GM21423 (cell line): ENCODE measurements around the gene OR2A25.
"Not testable (repeated sequence)": the region's sequence is repeated elsewhere in the genome, so short reads cannot be mapped to it uniquely, and the experiment has no call there.

Experiments used
- ATAC-seq: cut with Tn5 transposase; IDR thresholded peaks from one replicate; pipeline ENCODE4 v1.9.1; 2021; ENCODE audit warnings: mild to moderate bottlenecking, moderate library complexity; ENCODE audit not compliant: unreplicated experiment

The OR2A25 gene

GRCh38 chr7:144069511-144069910 lies at the start of gene OR2A25:
Gene OR2A25, plus strand, starts transcription at chr7:144069811. Its CDS starts 4,409 bp downstream, at chr7:144074220.
- ATAC-seq, result no peak

DNA sequence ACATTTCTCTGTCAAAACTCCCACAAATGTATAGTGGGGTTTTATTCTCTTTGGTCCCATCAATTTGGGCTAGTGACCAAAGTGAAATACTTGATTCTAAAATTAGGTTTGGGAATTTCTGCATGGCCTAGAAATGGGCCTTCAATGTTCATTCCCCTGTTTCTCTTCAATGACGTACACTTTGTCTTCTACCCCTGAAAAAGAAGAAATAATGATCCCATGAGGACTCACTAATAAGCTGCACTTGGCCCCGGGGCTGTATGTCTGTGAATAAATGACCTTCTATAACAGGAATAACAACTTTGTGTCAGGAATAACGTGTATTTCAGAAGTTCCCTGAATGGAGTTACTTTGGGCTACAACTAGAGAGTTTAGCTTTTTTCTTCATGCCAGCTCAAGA lies 49.3 kb upstream of the OR2A25 start:
- ATAC-seq, result no peak

DNA sequence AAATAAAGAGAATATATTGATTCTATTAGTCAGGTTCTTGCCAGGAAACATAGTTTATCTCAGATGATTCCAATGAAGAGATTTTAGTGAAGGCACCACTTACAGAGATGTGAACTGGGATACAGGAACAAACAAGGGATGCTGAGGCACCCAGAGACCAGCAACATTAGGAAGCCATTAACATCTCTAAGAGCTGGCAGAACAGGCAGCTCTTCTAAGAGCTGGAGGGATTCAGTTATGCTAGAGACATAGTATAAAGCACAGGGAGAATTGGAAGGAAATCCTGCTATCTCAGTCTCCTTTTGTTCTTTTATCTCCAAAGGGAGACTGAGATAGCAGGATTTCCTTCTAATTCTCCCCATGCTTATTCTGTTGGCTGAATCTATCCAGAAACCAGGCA lies 47.4 kb upstream of the OR2A25 start:
- ATAC-seq, result no peak

DNA sequence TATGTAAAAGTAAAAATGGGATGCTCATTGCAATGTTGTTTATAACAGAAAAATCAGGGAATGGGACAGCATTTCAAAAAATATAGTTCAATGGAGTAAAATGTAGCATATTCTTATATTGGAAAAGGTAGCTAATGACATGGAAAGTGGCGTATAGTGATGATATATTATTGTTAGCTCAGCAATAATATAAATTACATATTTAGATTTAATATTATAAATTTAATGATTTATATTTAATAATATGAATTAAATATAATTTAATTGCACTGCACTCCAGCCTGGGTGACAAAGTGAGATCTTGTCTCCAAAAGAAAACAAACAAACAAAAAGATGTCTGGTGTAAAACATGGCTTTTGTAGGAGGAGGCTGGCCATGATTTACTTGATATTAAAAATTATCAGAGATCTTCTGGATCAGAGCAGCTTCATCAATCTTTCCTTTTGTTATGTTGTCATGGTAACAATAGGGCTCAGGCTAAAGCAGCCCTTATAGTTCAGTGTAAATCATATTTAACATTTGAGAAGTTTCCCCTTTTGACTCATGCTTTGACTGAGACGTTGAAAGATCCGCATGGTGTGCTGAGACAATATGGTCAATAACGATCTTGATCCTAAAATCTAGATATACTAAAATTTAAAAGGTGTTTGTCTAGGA lies 46.3 kb upstream of the OR2A25 start:
- no peak for ATAC-seq

- ATAC-seq, result no peak
Measured at GRCh38 chr7:144024213-144024612, 45.4 kb upstream of the OR2A25 start.

GRCh38 chr7:144026203-144026883 lies 43.3 kb upstream of the OR2A25 start:
- no peak for ATAC-seq

DNA sequence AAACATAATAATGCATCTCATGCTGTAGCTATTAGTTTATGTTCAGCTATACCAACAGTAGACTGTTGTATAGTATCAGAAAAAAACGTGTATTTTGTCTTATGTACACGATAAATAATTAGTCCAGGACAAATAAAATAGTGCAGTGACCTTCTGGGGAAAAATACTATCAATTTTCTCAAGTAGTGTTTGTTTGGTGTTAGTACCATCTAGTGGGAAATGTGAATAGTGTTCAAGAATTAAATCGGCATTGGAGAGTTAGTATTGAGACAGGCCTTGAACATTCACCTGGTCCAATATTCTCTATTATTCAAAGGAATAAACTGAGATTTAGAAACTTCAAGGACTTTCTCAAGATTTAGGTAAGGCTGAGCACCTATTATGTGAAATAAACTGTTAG lies 42.5 kb upstream of the OR2A25 start:
- no peak for ATAC-seq

- peak; percentile 48 for ATAC-seq
Measured at GRCh38 chr7:144027974-144028373, 41.6 kb upstream of the OR2A25 start.

GRCh38 chr7:144028547-144028946 lies 41.1 kb upstream of the OR2A25 start:
- no peak for ATAC-seq

GRCh38 chr7:144032516-144032915 lies 37.1 kb upstream of the OR2A25 start:
- ATAC-seq, result no peak

GRCh38 chr7:144032985-144033709 lies 36.5 kb upstream of the OR2A25 start:
- ATAC-seq, result no peak

DNA sequence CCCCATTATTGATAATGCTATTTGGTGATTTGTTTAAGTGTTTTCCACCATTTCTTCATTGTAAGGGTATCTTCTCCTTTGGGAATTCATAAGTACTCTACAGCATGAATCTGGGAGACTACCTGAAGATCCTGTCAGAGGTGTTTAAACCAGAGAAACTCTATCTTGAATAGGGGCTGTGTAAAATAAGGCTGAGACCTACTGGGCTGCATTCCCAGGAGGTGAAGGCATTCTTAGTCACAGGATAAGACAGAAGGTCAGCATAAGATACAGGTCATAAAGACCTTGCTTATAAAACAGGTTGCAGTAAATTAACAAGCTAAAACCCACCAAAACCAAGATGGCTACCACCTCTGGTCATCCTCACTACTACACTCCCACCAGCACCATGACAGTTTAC lies 34.2 kb upstream of the OR2A25 start:
- no peak for ATAC-seq

DNA sequence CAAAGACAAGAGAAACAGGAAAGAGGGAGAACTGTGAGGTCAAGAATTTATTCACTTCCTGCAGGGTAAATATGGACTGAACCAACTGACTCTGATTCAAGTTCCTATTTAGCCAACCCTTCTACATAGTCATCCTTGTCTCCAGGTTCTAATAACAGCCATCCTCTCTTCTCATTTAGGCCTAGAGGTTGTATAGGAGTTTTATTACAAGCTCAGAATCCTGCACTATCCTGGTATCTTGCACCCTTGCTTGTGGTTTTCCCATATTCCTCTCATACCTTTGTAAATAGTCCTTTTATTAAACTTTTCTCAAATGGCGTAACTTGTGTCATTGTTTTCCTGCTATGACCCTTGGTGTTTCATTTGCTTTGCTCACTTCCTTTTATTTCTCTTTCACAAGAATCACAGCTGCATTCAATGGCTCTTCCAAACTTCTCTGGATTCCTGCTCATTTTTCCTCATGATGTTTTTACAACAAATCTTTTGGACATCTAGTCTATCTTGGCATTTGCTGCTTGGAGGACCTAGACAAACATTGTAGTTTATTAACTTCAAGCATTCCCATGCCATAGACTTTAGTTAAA lies 33.2 kb upstream of the OR2A25 start:
- ATAC-seq, result no peak

GRCh38 chr7:144037414-144038035 lies 32.1 kb upstream of the OR2A25 start:
- no peak for ATAC-seq

- ATAC-seq, result no peak
Measured at GRCh38 chr7:144038887-144039286, 30.7 kb upstream of the OR2A25 start.

DNA sequence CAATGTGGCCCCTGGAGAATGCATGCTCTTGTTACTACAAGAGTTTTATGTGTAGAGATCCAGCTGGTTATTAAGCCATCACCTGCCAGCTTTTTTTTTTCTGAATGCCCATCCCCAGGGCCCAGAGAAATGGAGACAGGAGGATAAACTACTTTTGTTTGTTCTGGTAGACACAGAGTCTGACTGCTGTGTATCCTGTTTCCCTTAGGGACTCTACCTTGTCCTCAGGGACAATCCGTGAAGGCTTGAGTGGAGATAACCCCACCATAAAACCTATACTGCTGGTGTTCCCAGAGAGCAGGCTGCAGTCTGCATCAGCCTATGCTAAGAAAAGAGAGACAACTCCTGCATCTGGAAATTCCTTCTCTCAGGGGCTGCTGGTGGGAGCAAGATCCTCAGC lies 21.0 kb upstream of the OR2A25 start, which contains the start of gene OR2A5:
TSS of gene OR2A5 (plus strand) at position 301 of the 400 bp plus-strand sequence. CDS start 1,454 bp downstream, outside the sequence.
- ATAC-seq, result no peak

DNA sequence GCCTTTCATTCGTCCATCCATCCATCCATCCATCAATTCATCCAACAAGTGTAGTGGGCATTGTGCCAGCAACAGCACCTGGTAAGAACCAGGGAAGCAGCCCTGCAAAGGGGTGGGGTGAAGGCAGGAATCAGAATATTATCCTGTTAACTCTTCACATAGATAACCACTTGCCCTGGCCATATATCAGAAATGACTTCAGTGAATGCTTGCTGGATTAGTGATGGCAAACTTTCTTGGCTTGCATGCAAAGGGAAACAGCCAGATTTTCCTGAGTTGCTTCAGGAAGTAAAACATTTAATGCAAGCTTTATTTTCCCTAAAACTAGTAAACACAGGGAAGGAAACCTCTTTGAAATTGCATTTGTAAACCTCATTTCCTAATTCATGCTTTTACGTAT lies 20.1 kb upstream of the OR2A25 start:
- no peak for ATAC-seq

- no peak for ATAC-seq
Measured at GRCh38 chr7:144050093-144050492, 19.5 kb upstream of the OR2A25 start.

DNA sequence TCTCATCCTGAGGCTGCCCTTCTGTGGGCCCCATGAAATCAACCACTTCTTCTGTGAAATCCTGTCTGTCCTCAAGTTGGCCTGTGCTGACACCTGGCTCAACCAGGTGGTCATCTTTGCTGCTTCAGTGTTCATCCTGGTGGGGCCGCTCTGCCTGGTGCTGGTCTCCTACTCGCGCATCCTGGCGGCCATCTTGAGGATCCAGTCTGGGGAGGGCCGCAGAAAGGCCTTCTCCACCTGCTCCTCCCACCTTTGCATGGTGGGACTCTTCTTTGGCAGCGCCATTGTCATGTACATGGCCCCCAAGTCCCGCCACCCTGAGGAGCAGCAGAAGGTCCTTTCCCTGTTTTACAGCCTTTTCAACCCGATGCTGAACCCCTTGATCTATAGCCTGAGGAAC lies 18.7 kb upstream of the OR2A25 start:
- ATAC-seq, result not testable (repeated sequence)

DNA sequence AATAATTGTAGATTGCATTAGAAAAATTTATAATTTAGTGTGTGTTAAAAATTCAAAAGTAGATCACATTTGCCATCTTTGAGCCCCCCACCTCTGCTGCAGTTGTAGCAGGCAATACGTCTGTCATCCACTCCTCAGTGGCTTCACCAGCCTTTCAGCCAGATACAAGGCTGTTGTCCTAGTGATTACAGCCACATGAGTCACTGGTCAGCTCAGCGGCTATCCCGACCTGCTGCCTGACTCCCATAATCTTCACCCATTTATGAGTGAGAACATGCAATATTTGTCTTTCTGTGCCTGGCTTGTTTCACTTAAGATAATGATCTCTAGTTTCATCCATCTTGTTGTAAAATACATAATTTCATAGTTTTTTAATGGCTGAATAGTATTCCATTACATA lies 11.7 kb upstream of the OR2A25 start:
- no peak for ATAC-seq

GRCh38 chr7:144063710-144064109 lies 5.9 kb upstream of the OR2A25 start:
- ATAC-seq, result no peak
